ENCODE results near the gene USP20. TPM values are rescaled to one million over a fixed set of nuclear protein-coding genes. Genes with fewer than 3 reads are reported as not detected.

The USP20 gene
- total RNA-seq, 1 experiment from 2014 or later, result 16.8 TPM

DNA sequence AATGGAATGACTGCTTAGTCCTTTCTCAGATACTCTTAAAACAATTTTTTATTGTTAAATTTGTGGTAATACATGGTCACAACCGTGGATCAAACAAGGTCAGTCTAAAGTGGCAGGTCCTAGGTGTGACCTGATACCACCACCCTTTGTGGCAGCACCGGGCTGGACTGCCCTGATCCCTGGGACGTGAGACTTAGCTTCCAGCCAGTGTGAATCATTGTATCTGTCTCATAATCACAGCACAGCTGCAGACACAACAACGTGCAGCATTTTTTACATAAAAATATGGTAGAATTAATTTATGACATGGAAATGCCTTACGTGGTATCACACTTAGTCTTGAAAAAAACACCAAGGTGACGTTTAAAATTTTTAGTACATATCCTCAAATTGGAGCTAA, 24.5 kb upstream of the USP20 start:
- intact Hi-C loops (cut with micrococcal nuclease), result no loop called here
- peaks cover 1% of the 10 kb centered on the region; the same call in 1 of the 2 replicates for H3K79me2 ChIP-seq (ENCODE audit: insufficient read depth, low read length)
- CTCF ChIA-PET, result no interaction called here
- ATAC-seq (no peak), DNase-seq (ENCODE audit: low read depth, low spot score) (no peak)
- POLR2A ChIA-PET, result interaction anchor here (0.7 kb wide), 1 partner anchor 8 kb away, joined by 3 read pairs; no protein-coding TSS in a partner anchor
- H3K27ac ChIP-seq (ENCODE audit: low read depth, low read length), result no peak overlapping the region
- H3K36me3 ChIP-seq (ENCODE audit: control insufficient read depth in 1 of 2, insufficient read depth in 2 of 2, low read length in 2 of 2), result peaks cover 8 to 13% of the 10 kb centered on the region in 2 experiments; a peak in 3 of 4 replicates
- TF ChIP-seq ELF1 (IDR thresholded peaks at IDR 0.05; ENCODE audit: borderline replicate concordance, low read depth) (no peak), TCF7L2 (IDR thresholded peaks at IDR 0.05; ENCODE audit: borderline replicate concordance, extremely low read depth, insufficient read depth, insufficient read length) (no peak), FOSL1 (IDR thresholded peaks at IDR 0.05; ENCODE audit: low read depth) (no peak), SIN3A (IDR thresholded peaks at IDR 0.05; ENCODE audit: low read depth) (no peak), POLR2AphosphoS5 (IDR thresholded peaks at IDR 0.05; ENCODE audit: low read depth, low read length) (no peak), SP1 (IDR thresholded peaks at IDR 0.05; ENCODE audit: low read depth) (no peak), YY1 (IDR thresholded peaks at IDR 0.05; ENCODE audit: extremely low read depth, insufficient replicate concordance, low read depth, low read length) (no peak), ZFX (IDR thresholded peaks at IDR 0.05) (no peak)
- TF ChIP-seq, protein P1, sequence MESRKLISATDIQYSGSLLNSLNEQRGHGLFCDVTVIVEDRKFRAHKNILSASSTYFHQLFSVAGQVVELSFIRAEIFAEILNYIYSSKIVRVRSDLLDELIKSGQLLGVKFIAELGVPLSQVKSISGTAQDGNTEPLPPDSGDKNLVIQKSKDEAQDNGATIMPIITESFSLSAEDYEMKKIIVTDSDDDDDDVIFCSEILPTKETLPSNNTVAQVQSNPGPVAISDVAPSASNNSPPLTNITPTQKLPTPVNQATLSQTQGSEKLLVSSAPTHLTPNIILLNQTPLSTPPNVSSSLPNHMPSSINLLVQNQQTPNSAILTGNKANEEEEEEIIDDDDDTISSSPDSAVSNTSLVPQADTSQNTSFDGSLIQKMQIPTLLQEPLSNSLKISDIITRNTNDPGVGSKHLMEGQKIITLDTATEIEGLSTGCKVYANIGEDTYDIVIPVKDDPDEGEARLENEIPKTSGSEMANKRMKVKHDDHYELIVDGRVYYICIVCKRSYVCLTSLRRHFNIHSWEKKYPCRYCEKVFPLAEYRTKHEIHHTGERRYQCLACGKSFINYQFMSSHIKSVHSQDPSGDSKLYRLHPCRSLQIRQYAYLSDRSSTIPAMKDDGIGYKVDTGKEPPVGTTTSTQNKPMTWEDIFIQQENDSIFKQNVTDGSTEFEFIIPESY (IDR thresholded peaks at IDR 0.05; ENCODE audit: extremely low read depth, insufficient replicate concordance, low read length), result no peak
- TF ChIP-seq, protein P2, sequence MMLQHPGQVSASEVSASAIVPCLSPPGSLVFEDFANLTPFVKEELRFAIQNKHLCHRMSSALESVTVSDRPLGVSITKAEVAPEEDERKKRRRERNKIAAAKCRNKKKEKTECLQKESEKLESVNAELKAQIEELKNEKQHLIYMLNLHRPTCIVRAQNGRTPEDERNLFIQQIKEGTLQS (IDR thresholded peaks at IDR 0.05), result no peak
- H4K20me1 ChIP-seq (ENCODE audit: insufficient read depth), result no peaks in the 10 kb centered on the region
- BruUV-seq (replicated peaks), result no TSS peak
- H3K9me3 ChIP-seq (ENCODE audit: control insufficient read depth in 1 of 2, insufficient read depth in 1 of 2, low read depth in 1 of 2, low read length in 2 of 2), result no peaks in the 10 kb centered on the region
- H2AFZ ChIP-seq (ENCODE audit: low read depth, low read length, poor library complexity, severe bottlenecking), result no peak overlapping the region
- no peaks in the 10 kb centered on the region for H3K4me1 ChIP-seq (ENCODE audit: control insufficient read depth in 1 of 2, insufficient read depth in 2 of 2, low read length in 2 of 2)
- no peak overlapping the region for H3K9ac ChIP-seq (ENCODE audit: low read length)
- H3K27me3 ChIP-seq (ENCODE audit: insufficient read depth, low read length), result no peaks in the 10 kb centered on the region
- H3K4me2 ChIP-seq (ENCODE audit: low read length), result no peak overlapping the region
- no peak overlapping the region for H3K4me3 ChIP-seq (replicated peaks in 1 of 2; ENCODE audit: low read depth in 1 of 2, low read length in 2 of 2)
- RAD21 ChIA-PET (ENCODE audit: low non-redundant PET in 1 of 2, low total read pairs in 2 of 2, uncharacterized antibody in 2 of 2, unreplicated experiment in 2 of 2), result no interaction called here
- H3K9me2 ChIP-seq (ENCODE audit: insufficient read depth), result no peaks in the 10 kb centered on the region

Measured in HCT116 (cell line).